Measurements from ENCODE around the gene SUN5.

Gene SUN5

GRCh38 chr20:33013701-33014326 is 9.6 kb upstream of the SUN5 start:
- no peak for DNase-seq

DNA sequence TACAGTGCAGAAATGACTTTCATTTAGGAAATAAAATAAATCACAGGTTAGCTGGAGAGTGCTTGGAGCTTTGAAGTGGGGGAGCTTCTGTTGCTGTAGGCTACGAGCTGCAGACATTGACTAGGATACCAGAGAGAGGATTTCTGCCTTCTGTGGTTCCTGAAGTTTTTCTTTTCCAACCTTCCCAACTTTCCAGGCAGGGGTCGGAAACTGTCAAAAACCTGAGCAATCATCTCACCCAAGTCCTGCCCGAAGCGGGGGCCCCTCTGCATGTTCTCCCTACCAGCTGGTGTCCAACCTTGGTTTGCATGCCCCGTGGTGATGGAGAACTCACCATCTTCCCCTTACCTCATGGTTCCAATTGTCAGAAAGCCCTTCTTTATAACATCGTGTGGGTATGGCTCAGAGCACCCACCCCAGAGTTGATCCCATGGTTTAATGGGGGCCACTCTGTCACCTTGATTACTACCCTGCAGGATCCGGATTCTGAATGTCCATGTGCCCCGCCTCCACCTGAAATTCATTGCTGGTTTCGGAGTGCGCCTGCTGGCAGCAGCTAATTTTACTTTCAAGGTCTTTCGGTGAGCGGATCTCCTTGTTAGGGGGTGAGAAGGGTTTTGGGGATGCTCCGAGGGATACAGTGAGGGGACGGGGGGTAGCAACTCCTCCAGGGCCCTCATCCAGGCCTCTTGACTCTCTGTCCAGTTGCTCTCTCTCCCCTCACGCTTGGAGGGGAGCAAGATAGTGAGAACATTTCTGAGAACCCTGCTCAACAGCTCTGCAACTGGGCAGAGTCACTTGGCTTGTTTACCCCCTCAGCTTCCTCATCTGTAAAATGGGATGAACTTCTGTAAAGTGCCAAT is 8.3 kb upstream of the SUN5 start:
- no peak for DNase-seq

DNA sequence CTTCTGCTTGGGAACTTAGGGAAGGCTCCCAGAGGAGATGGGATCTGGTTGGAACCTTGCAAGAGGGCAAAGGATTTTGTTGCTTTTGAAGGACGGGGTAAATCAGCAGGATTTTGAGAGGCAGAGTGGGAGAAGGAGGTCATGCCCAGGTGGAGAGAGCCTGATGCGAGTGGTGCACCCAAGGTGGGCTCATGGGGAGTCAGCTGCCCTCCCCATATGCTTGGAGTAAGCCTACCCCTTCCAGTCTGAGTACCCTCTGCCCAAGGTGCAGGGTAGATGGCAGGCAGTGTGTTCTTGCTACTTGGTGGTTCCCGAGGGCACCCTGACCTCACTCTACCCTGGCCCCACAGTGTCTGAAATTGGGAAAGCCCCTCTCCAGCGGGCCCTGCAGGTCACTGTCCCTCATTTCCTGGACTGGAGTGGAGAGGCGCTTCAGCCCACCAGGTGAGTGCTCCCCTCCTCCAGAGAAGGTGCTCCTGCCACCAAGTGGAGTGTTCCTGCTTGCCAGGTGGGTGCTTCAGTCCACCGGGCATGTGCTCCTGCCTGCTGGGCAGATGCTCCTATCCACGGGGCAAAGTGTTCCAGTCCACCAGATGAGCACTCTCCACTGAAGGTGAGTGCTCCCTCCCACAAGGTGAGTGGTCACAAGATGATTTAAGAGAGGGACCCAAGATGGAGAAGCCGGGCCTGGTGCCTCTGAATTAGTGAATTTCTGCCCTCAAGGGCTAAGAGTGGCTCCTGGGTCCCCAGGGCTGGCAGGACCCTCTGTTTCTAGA is 6.6 kb upstream of the SUN5 start:
- no peak for DNase-seq

DNA sequence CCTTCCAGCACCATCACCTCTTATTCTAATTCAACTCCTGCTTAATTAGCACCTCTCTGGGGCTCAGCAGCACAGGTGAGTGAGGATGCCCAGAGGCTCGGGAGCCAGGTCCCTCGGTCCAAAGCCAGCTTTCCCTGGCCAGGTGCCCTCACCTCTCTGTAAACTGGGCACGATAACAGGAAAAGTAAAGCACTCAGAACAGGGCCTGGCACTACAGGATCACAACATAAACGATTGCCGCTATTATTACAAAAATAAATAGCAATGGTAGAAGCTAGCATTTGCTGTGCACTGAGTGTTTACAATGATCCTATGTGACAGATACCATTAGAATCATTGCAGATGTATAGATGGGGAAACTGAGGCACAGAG is 5.9 kb upstream of the SUN5 start:
- no peak for DNase-seq

- DNase-seq: no peak
These were observed 5.2 kb upstream of the SUN5 start for GRCh38 chr20:33009214-33010132.

DNA sequence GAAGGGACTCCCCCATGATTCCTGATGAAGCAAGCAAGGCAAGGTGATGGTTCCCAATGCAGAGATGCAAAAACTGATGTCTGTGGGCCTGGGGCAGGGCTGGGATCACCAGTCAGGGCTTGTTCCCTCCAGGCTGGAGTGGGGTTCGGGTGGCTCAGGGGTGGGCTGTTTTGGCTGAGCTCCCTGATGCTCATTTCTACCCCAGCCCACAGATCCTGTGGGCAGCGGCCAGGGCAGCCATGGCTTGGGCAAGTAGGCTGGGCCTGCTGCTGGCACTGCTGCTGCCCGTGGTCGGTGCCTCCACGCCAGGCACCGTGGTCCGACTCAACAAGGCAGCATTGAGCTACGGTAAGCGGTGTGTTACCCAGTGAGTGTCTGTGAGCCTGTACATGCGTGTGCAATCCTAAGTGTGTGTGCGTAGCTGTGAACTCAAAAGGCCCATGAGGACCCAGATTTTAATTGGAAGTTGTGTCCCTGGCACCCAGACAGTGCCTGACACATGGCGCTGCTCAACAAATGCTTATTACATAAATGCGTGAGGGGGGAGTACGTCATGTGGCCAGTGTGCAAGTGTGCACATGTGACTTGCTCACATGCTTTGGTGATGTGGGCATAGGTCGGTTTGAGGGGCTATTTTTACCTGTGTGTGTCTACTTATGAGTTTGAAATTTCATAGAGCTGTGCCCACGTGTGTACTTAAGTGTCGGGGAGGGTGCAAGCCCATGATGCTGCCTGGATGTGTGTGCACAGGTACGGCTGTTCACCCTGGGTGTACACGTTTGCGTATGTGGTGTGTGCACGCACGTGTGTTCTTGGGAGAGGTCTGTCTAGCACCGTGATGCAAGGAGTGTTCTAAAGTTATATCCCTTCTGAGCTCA is 4.3 kb upstream of the SUN5 start:
- no peak for DNase-seq

GRCh38 chr20:33007376-33008335 is 3.4 kb upstream of the SUN5 start, which contains the start of gene BPIFB2:
BPIFB2 (plus strand) TSS chr20:33007704; CDS start chr20:33008575, 871 bp downstream.
- DNase-seq: no peak

DNA sequence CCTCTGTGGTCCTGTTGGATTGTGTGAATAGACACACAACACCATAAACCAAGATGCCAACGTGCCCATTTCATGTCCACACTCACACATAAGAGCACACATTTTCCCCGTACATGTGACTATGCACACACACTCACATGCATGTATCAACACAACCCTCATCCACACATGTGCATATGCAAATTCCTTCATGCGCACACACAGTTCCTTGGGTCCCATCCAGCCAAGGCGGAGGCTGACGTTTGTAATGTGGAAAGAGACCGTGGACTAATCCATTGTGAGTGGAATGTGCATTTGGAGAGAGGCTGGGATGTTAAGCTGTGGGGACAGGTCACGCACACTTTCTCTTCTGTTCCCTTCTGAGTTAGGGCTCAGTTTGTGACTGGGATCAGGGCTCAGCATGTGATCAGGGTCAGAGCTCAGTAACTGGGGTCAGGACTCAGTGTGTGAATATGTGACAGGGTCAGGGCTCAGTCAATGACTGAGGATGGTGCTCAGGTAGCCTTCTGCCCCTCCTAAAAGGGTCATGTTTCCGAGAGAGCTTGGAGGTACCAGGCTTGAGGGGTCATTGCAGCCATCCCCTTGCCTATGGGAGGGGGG is 2.6 kb upstream of the SUN5 start:
- DNase-seq: no peak

GRCh38 chr20:33005908-33006775 is 1.9 kb upstream of the SUN5 start:
- no peak for DNase-seq

DNA sequence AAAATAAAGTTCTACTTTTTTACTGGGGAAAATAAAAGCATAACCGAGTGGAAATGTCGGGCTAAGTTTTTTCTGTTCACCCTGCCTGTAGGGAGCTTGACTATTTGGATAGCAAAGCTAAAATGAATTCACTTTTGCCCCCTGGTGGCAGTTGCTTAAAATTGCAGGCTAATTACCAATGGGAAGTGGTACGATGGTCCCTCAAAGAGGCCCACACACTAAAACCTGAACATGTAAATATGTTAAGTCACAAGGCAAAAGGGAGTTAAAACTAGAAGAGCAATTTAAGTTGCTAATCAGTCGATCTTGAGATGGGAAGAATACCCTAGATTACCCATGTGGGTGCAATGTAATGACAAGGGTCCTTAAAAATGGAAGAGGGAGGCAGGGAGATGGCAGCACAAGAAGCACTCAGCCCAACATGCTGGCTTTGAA is 916 bp upstream of the SUN5 start:
- DNase-seq: no peak

GRCh38 chr20:33002087-33002808 is 2.0 kb downstream of the SUN5 start:
- DNase-seq: no peak

GRCh38 chr20:33000802-33001466 is 3.3 kb downstream of the SUN5 start:
- DNase-seq: no peak

DNA sequence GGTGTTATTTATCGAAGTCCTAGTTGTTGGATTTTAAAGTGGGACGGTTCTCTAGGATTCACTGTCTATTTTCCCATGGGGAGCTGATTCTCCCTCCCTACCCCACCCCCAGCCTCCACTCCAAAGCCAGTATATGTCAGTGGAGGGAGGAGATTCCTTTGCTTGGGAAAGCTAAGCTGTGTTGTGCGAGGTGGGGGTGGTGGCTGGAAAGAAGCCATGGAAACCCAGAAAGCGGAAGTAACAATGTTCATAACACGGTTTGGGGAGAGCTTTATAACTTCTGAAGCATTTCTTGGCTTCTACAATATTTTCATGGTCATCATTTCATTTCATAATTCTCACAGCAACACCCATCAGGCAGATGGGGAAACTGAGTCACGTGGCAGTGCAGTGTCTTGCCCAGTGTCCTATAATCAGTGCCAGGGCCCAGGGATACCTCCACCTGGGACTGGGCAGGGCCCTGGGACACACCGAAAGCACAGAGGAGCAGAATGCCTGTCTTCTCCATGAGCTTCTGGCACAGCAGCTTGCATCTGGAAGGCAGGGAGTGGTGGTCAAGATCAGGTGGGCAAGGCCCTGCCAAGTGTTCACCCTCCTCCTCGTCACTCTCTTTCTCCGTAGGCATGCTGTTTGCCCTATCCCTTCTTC is 4.5 kb downstream of the SUN5 start:
- no peak for DNase-seq

DNA sequence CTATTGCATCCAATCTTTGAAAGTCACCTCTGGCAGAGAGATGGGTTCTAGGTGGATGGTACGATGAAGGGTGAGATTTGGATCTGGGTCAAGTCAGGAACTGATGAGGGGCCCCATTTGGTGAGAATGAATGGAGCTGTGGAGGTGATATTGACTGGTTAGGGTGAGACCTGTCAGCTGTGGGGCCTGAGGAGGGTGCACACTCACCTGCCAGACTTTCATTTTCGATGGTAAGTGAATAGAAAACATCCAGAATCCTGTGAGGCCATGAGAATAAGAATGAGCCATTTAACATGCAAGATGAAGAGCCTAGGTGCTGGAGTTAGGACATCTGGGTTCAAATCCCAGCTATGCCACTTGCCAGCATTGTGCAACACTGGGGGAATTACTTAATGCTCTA is 6.8 kb downstream of the SUN5 start:
- no peak for DNase-seq

DNA sequence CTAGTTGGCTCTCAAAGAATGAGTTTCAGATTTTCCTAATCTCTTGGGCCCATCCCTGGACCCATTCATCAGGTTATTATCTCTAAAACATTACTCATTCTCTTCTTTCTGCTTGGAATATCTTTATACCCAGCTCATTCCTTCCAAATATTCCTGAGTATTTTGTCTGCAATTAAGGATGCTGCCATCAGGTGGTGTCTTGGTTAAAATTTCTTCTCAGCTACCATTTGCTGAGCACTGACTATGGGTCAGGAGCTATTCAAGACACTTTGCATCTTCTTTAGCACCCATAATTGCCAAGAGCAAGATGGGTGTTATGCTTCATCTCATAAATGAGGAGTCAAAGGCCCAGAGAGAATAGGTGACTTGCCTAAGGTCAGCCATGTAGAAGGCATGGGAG is 8.4 kb downstream of the SUN5 start:
- no peak for DNase-seq

DNA sequence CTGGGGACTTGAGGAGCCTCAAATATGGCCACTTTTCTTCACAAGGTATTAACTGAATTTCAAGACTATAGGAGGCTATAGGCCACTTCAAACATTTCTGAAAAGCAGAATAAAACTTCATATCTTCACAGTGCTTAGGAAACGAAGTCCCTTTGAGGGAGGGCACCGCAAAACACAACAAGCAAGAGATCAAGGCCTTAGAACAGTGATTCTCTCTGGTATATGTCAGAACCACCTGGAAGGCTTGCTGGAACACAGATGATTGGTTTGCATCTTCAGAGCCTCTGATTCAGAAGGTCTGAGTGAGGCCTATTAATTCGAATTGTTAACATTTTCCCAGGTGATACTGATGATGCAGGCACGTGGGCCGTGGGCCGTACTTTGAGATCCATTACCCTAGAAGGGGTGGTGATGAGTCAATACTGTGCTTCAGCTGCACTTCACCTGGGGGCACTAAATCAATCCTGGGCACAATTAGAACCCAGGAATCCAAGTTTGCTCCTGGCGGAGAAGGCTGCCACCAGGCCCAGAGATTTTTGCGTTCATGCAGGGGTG is 10.7 kb downstream of the SUN5 start:
- no peak for DNase-seq
